ENCODE data around the gene B4GALT7.

The B4GALT7 gene

GRCh38 chr5:177594071-177594470 lies 5.9 kb upstream of the B4GALT7 start:
- no peak for DNase-seq

GRCh38 chr5:177595026-177595585 lies 4.8 kb upstream of the B4GALT7 start:
- DNase-seq: no peak

GRCh38 chr5:177595991-177596774 lies 3.7 kb upstream of the B4GALT7 start:
- no peak for DNase-seq

- DNase-seq: no peak
Observed at GRCh38 chr5:177596775-177597238, 3.1 kb upstream of the B4GALT7 start.

GRCh38 chr5:177598477-177598876 lies 1.5 kb upstream of the B4GALT7 start:
- no peak for DNase-seq

GRCh38 chr5:177600508-177601018 lies 631 bp downstream of the B4GALT7 start:
- DNase-seq: no peak

- DNase-seq: no peak
Observed at GRCh38 chr5:177601126-177601525, 1.2 kb downstream of the B4GALT7 start.

GRCh38 chr5:177601577-177602457 lies 1.9 kb downstream of the B4GALT7 start:
- no peak for DNase-seq

GRCh38 chr5:177602458-177602830 lies 2.5 kb downstream of the B4GALT7 start:
- DNase-seq: no peak

GRCh38 chr5:177603631-177604030 lies 3.7 kb downstream of the B4GALT7 start:
- no peak for DNase-seq

- no peak for DNase-seq
Observed at GRCh38 chr5:177604116-177604521, 4.2 kb downstream of the B4GALT7 start.

GRCh38 chr5:177604656-177605055 lies 4.7 kb downstream of the B4GALT7 start:
- no peak for DNase-seq

- DNase-seq: no peak
Observed at GRCh38 chr5:177605078-177605477, 5.1 kb downstream of the B4GALT7 start.

- DNase-seq: no peak
Observed at GRCh38 chr5:177605667-177606066, 5.7 kb downstream of the B4GALT7 start.

GRCh38 chr5:177606071-177607051 lies 6.4 kb downstream of the B4GALT7 start:
- no peak for DNase-seq

- DNase-seq: no peak
Observed at GRCh38 chr5:177607115-177607451, 7.2 kb downstream of the B4GALT7 start.

GRCh38 chr5:177607452-177608192 lies 7.7 kb downstream of the B4GALT7 start:
- DNase-seq: no peak

GRCh38 chr5:177608243-177609075 lies 8.5 kb downstream of the B4GALT7 start:
- DNase-seq: no peak

GRCh38 chr5:177609076-177610059 lies 9.4 kb downstream of the B4GALT7 start:
- no peak for DNase-seq

Measured in NCI-H1436 treated with DMSO at 0.1 percent for 48 hours (cell line).